ENCODE results near the gene VWF. TPM values are rescaled to one million over a fixed set of nuclear protein-coding genes. Genes with fewer than 3 reads are reported as not detected.
A peak's percentile ranks its signal among the peaks of the same experiment; 100 is the strongest.

The VWF gene
- polyA plus RNA-seq, 3 donors from 2014 or later = 0.10 to 0.16 TPM; not detected in 1

- no peak for DNase-seq
- Mint-ChIP-seq H3K36me3 (no peaks in the 10 kb centered on the region), H3K9me3 (no peaks in the 10 kb centered on the region), H3K4me3 (no peak overlapping the region), H3K27ac (no peak overlapping the region), H3K4me1 (peaks cover 9% of the 10 kb centered on the region in 2 donors), H3K27me3 (ENCODE audit: low read depth in 3 of 3) (peaks cover 2 to 3% (median 2%) of the 10 kb centered on the region in 3 donors)
Observed at GRCh38 chr12:6086316-6086715, 38.2 kb downstream of the VWF start.

GRCh38 chr12:6085841-6086240 lies 38.6 kb downstream of the VWF start:
- H3K4me1 Mint-ChIP-seq = peaks cover 5% of the 10 kb centered on the region in 2 donors
- no peak overlapping the region for H3K4me3 Mint-ChIP-seq
- no peaks in the 10 kb centered on the region for H3K36me3 Mint-ChIP-seq
- no peak for DNase-seq
- H3K9me3 Mint-ChIP-seq = no peaks in the 10 kb centered on the region
- H3K27me3 Mint-ChIP-seq (ENCODE audit: low read depth in 3 of 3) = peaks cover 2 to 3% (median 2%) of the 10 kb centered on the region in 3 donors
- H3K27ac Mint-ChIP-seq = no peak overlapping the region

GRCh38 chr12:6084969-6085450 lies 39.5 kb downstream of the VWF start:
- Mint-ChIP-seq H3K4me3 (no peak overlapping the region), H3K27me3 (ENCODE audit: low read depth in 3 of 3) (peaks cover 2 to 4% (median 2%) of the 10 kb centered on the region in 3 donors), H3K27ac (no peak overlapping the region), H3K36me3 (no peaks in the 10 kb centered on the region), H3K9me3 (no peaks in the 10 kb centered on the region), H3K4me1 (no peaks in the 10 kb centered on the region)
- DNase-seq = no peak

DNA sequence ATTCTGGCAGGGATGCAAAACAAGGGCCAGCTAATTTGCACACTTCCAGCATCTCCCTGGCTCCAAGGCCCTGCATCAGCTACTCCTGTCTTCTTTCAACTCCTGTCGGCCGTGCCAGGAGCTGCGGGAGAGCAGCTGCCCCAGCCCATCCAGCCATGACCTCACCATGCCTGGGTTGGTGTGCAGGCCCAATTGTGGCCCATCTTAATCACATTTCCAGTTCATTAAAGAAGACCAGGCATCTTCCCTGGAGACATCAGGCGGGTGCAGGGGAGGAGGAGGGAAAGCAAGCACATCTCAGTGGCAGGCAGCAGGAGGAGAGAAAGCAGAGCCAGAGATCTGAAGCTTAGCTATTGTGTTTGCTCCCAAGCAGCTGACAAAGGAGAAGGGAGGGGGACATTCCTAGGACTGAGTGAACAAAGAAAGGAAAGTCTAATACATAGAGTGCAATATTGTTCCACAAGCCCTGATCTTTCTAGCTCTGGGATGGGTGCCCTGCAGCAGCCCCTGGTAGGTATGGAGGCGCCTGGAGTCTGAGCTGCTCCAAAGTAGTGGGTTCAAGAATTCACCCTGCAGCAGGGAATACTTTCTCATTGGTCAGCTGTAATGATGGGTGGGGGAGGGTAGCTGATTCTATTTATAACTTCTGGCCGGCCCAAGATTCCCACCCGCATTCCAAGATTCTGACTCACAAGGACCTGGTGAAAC lies 40.1 kb downstream of the VWF start:
- no peak overlapping the region for H3K27ac Mint-ChIP-seq

DNA sequence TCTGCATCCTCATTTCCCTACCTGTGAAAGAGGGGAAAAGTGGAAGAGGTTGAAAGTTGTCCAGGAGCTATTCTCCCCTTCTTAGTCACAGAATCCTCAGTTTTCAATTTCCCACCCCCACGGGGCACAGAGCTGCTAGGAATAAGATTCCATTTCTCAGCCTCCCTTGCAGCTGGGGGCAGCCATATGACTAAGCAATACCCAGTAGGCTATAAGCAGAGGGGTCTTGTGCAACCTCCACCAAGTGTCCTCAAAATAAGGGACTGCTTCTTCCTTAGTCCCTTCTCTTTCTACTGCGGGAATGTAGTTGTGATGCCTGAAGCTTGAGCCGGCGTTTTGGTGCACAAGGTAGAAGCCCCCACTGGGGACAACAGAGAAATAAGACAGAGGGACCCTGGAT lies 40.9 kb downstream of the VWF start:
- Mint-ChIP-seq H3K4me1 (no peaks in the 10 kb centered on the region), H3K4me3 (no peak overlapping the region), H3K27me3 (ENCODE audit: low read depth in 3 of 3) (peaks cover 2 to 8% (median 2%) of the 10 kb centered on the region in 3 donors), H3K36me3 (no peaks in the 10 kb centered on the region), H3K27ac (no peak overlapping the region), H3K9me3 (no peaks in the 10 kb centered on the region)
- DNase-seq = no peak

More for the DNA sequence above, 40.1 kb downstream of the VWF start:
- no peaks in the 10 kb centered on the region for H3K36me3 Mint-ChIP-seq
- no peaks in the 10 kb centered on the region for H3K9me3 Mint-ChIP-seq
- H3K4me1 Mint-ChIP-seq = no peaks in the 10 kb centered on the region
- no peak overlapping the region for H3K4me3 Mint-ChIP-seq
- peaks cover 2 to 8% (median 2%) of the 10 kb centered on the region in 3 donors for H3K27me3 Mint-ChIP-seq (ENCODE audit: low read depth in 3 of 3)
- DNase-seq = no peak

DNA sequence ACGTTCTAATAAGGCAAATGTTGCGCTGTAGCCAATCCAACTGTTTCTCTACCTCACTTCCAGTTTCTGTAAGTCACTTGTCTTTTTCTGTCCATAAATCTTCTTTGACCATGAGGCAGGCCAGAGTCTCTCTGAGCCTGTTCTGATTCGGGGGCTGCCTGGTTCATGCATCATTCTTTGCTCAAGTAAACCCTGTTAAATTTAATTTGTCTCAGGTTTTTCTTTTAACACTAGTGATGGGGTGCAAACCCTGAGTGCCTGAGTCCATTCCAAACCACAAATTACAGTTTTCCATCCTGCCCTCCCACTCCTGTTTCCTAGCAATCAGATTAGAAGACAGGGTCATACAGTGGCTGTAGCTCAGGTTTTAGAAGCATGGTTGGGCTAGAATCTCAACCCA lies 41.9 kb downstream of the VWF start:
- H3K27me3 Mint-ChIP-seq (ENCODE audit: low read depth in 3 of 3) = peaks cover 2 to 8% (median 7%) of the 10 kb centered on the region in 3 donors
- no peak for DNase-seq
- no peak overlapping the region for H3K4me3 Mint-ChIP-seq
- H3K27ac Mint-ChIP-seq = no peak overlapping the region
- H3K4me1 Mint-ChIP-seq = no peaks in the 10 kb centered on the region
- H3K9me3 Mint-ChIP-seq = no peaks in the 10 kb centered on the region
- H3K36me3 Mint-ChIP-seq = no peaks in the 10 kb centered on the region

- no peak for DNase-seq
- H3K4me1 Mint-ChIP-seq = peaks cover 10 to 11% of the 10 kb centered on the region in 2 donors
- no peak overlapping the region for H3K27ac Mint-ChIP-seq
- H3K4me3 Mint-ChIP-seq = no peak overlapping the region
- no peaks in the 10 kb centered on the region for H3K36me3 Mint-ChIP-seq
- no peaks in the 10 kb centered on the region for H3K9me3 Mint-ChIP-seq
- peaks cover 5 to 16% (median 6%) of the 10 kb centered on the region in 3 donors for H3K27me3 Mint-ChIP-seq (ENCODE audit: low read depth in 3 of 3)
Observed at GRCh38 chr12:6080149-6081045, 44.1 kb downstream of the VWF start.

- no peak for DNase-seq
- Mint-ChIP-seq H3K36me3 (no peaks in the 10 kb centered on the region), H3K4me3 (no peak overlapping the region), H3K4me1 (peaks cover 27% of the 10 kb centered on the region in 2 donors), H3K27ac (no peak overlapping the region), H3K27me3 (ENCODE audit: low read depth in 3 of 3) (peaks cover 6 to 19% (median 14%) of the 10 kb centered on the region in 3 donors), H3K9me3 (no peaks in the 10 kb centered on the region)
Observed at GRCh38 chr12:6078398-6079096, 45.9 kb downstream of the VWF start.

GRCh38 chr12:6077692-6078083 lies 46.8 kb downstream of the VWF start:
- Mint-ChIP-seq H3K27ac (no peak overlapping the region), H3K27me3 (ENCODE audit: low read depth in 3 of 3) (peaks cover 10 to 18% (median 18%) of the 10 kb centered on the region in 3 donors), H3K36me3 (no peaks in the 10 kb centered on the region), H3K9me3 (no peaks in the 10 kb centered on the region), H3K4me1 (peaks cover 27% of the 10 kb centered on the region in 2 donors), H3K4me3 (no peak overlapping the region)
- no peak for DNase-seq

DNA sequence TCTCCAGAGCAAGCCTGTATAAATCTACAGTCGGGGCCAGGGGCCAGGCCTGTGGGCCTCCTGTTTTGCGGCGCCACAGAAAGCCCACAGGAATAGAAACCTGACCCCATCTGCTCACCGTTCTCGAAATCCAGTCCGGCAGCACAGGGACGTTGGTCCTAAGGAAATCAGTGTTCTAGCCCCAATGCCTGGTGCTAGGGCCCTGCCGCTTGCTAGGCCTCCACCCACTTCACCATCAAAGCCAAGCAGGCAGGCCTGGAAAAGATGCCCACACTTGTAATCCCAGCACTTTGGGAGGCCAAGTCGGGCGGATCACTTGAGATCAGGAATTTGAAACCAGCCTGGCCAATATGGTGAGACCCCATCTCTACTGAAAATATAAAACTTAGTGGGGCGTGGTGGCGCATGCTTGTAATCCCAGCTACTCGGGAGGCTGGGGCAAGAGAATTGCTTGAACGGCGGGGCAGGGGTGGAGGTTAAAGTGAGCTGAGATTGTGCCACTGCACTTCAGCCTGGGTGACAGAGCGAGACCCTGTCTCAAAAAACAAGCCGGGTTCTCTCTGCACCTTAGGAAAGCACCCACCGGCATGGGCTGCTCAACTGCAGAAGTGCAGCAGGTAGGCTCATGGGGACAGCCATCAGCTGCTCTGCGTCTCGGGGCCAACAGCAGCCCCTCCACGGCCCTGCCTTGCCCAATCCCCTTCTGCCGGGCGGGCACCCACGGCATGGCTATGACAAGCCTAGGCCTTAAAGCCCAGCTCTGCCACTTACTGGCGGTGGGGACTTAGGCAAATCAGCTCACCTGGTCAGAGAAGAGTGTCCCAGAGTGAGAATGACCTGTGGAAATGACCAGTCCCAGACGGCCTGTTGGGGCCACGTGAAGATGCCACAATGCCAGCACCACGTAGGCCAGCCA lies 47.4 kb downstream of the VWF start:
- peaks cover 10 to 18% (median 17%) of the 10 kb centered on the region in 3 donors for H3K27me3 Mint-ChIP-seq (ENCODE audit: low read depth in 3 of 3)
- H3K27ac Mint-ChIP-seq = peak overlapping the region in 1 of 6 donors; percentile 46
- DNase-seq = no peak
- H3K36me3 Mint-ChIP-seq = no peaks in the 10 kb centered on the region
- no peaks in the 10 kb centered on the region for H3K9me3 Mint-ChIP-seq
- peaks cover 27% of the 10 kb centered on the region in 2 donors for H3K4me1 Mint-ChIP-seq
- no peak overlapping the region for H3K4me3 Mint-ChIP-seq

GRCh38 chr12:6076346-6076745 lies 48.1 kb downstream of the VWF start:
- no peaks in the 10 kb centered on the region for H3K36me3 Mint-ChIP-seq
- peak overlapping the region; percentile 18 to 95 (median 45) for H3K4me3 Mint-ChIP-seq
- no peaks in the 10 kb centered on the region for H3K9me3 Mint-ChIP-seq
- no peak for DNase-seq
- peaks cover 12 to 20% (median 17%) of the 10 kb centered on the region in 3 donors for H3K27me3 Mint-ChIP-seq (ENCODE audit: low read depth in 3 of 3)
- H3K27ac Mint-ChIP-seq = peak overlapping the region in 2 of 6 donors; percentile 21 to 46
- H3K4me1 Mint-ChIP-seq = peaks cover 27% of the 10 kb centered on the region in 2 donors

- Mint-ChIP-seq H3K36me3 (no peaks in the 10 kb centered on the region), H3K27me3 (ENCODE audit: low read depth in 3 of 3) (peaks cover 13 to 23% (median 17%) of the 10 kb centered on the region in 3 donors)
Observed at GRCh38 chr12:6074979-6075585, 49.4 kb downstream of the VWF start.

More at GRCh38 chr12:6074979-6075585, 49.4 kb downstream of the VWF start:
- peak; percentile 38 to 53 (median 40) for DNase-seq
- Mint-ChIP-seq H3K9me3 (no peaks in the 10 kb centered on the region), H3K4me3 (peak overlapping the region; percentile 88 to 97 (median 92)), H3K27ac (peak overlapping the region; percentile 67 to 91 (median 88)), H3K4me1 (peaks cover 27% of the 10 kb centered on the region in 2 donors)

All from immature natural killer cell (primary cell).